Lower leg skin (tissue), 3 donors: ENCODE data around the gene PNMA8B.

Experiments
- POLR2A ChIP-seq, 2 donors: fragments of 450-650 bp; IDR thresholded peaks; one replicate each; pipeline ENCODE4 v1.6.1; 2016 to 2017; ENCODE audit warnings: antibody characterized with exemption in 2 of 2, mild to moderate bottlenecking in 1 of 2, moderate library complexity in 1 of 2
- TF ChIP-seq, protein P1 (sequence below), 3 donors: fragments of 450-650 bp; IDR thresholded peaks; one replicate each; pipeline ENCODE4 v1.5.1; 2016; ENCODE audit warnings: antibody characterized with exemption in 3 of 3, mild to moderate bottlenecking in 3 of 3, moderate library complexity in 2 of 3

GRCh38 chr19:46469541-46470185 is 26.0 kb downstream of the PNMA8B start:
- TF ChIP-seq, protein P1, sequence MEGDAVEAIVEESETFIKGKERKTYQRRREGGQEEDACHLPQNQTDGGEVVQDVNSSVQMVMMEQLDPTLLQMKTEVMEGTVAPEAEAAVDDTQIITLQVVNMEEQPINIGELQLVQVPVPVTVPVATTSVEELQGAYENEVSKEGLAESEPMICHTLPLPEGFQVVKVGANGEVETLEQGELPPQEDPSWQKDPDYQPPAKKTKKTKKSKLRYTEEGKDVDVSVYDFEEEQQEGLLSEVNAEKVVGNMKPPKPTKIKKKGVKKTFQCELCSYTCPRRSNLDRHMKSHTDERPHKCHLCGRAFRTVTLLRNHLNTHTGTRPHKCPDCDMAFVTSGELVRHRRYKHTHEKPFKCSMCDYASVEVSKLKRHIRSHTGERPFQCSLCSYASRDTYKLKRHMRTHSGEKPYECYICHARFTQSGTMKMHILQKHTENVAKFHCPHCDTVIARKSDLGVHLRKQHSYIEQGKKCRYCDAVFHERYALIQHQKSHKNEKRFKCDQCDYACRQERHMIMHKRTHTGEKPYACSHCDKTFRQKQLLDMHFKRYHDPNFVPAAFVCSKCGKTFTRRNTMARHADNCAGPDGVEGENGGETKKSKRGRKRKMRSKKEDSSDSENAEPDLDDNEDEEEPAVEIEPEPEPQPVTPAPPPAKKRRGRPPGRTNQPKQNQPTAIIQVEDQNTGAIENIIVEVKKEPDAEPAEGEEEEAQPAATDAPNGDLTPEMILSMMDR (IDR thresholded peaks at IDR 0.05): no peak
- no peak for TF ChIP-seq POLR2A (IDR thresholded peaks at IDR 0.05)
